IPS-18a (cell line): Measurements from ENCODE around the gene VSIG4.

ENCODE experiments used
- H3K27ac ChIP-seq: one replicate; pipeline ENCODE4 v1.5.1; 2013; ENCODE audit warnings: low read length
- H3K27me3 ChIP-seq: one replicate; pipeline ENCODE4 v1.6.1; 2013; ENCODE audit warnings: mild to moderate bottlenecking, low read length; ENCODE audit not compliant: control insufficient read depth, insufficient read depth
- H3K36me3 ChIP-seq: one replicate; pipeline ENCODE4 v1.6.1; 2013; ENCODE audit warnings: low read depth, low read length; ENCODE audit not compliant: control insufficient read depth
- H3K4me1 ChIP-seq: one replicate; pipeline ENCODE4 v1.6.1; 2013; ENCODE audit warnings: low read depth, low read length; ENCODE audit not compliant: control insufficient read depth
- H3K4me3 ChIP-seq: one replicate; pipeline ENCODE4 v1.5.1; 2013; ENCODE audit warnings: low read length
- H3K9ac ChIP-seq: one replicate; pipeline ENCODE4 v1.6.1; 2013; ENCODE audit warnings: mild to moderate bottlenecking, low read length, moderate library complexity
- H3K9me3 ChIP-seq: one replicate; pipeline ENCODE4 v1.6.1; 2013; ENCODE audit warnings: low read depth, low read length; ENCODE audit not compliant: control insufficient read depth

The VSIG4 gene

DNA sequence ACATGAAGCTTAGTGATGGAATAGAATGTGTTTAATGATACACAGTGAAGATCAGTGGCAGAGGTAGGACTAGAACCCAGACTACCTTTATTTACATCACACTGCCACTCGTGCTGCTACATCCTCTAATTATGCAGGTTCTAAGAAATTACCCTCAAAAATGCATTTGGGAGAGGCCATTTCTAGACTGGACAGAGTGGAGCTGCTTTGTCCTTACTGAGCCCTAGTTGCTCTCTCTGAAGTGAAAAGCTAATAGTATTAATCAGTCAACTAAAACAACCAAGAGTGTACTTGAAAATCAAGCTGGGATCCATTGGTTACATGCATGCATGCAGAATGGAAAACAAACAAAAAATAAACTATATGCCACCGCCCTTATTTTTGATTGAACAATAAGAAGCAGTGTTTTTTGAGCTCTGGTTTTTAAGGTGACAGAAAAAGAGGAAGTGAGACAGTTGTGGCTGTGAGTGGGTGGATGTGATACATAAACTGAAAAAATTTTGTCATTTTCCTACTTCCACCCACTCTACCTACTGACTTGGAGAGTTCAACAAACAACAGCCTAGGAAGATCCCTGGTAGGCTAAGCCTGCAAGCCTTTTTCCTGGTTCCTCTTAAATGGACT, 6.8 kb upstream of the VSIG4 start:
- peaks cover 10% of the 10 kb centered on the region for H3K9me3 ChIP-seq
- H3K4me1 ChIP-seq = no peaks in the 10 kb centered on the region
- H3K27ac ChIP-seq = no peak overlapping the region
- H3K4me3 ChIP-seq = no peak overlapping the region
- H3K27me3 ChIP-seq = no peaks in the 10 kb centered on the region
- H3K36me3 ChIP-seq = no peaks in the 10 kb centered on the region
- no peak overlapping the region for H3K9ac ChIP-seq

DNA sequence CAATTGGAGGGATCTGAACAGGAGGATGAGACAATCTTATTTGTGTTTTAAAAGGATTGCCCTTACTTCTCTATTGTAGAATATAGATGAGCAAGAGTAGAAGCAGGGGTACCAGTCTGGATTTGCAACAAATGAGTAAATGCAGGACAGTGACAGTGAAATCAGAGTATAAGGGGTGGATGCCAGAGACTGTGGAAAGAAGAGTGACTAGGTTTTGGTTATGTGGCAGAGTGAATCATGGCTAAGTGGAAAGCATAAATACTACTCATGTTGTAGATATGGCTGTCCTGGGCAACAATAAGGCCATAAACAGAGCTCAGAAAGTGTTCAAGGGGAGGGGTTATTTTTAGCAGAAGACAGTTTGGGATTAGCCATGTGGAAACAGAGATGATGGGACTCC, 6.0 kb upstream of the VSIG4 start:
- no peak overlapping the region for H3K4me3 ChIP-seq
- peaks cover 10% of the 10 kb centered on the region for H3K9me3 ChIP-seq
- H3K27ac ChIP-seq = no peak overlapping the region
- H3K27me3 ChIP-seq = no peaks in the 10 kb centered on the region
- no peaks in the 10 kb centered on the region for H3K4me1 ChIP-seq
- no peak overlapping the region for H3K9ac ChIP-seq
- no peaks in the 10 kb centered on the region for H3K36me3 ChIP-seq

DNA sequence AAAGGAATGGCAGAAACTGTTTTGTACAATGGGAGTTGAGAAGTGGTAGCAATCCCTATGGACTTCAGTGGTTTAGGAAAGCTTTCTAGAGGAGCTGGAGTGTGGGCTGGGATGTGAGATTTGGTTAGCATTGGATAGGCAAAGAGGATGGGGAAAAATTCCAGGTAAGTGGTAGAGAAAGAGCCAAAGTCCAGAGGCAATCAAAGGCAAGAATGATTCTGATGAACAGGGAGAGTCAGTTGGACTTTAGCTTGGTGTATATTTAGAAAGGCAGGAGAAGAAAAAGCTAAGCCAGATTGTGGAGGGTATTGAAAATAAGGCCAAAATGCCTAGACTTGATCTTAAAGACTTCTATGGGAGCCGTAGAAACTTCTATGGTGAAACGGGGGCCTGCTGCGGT, 3.7 kb upstream of the VSIG4 start:
- Histone ChIP-seq H3K4me3 (no peak overlapping the region), H3K4me1 (no peaks in the 10 kb centered on the region), H3K27me3 (no peaks in the 10 kb centered on the region), H3K9me3 (peaks cover 10% of the 10 kb centered on the region), H3K36me3 (no peaks in the 10 kb centered on the region), H3K27ac (no peak overlapping the region), H3K9ac (no peak overlapping the region)

DNA sequence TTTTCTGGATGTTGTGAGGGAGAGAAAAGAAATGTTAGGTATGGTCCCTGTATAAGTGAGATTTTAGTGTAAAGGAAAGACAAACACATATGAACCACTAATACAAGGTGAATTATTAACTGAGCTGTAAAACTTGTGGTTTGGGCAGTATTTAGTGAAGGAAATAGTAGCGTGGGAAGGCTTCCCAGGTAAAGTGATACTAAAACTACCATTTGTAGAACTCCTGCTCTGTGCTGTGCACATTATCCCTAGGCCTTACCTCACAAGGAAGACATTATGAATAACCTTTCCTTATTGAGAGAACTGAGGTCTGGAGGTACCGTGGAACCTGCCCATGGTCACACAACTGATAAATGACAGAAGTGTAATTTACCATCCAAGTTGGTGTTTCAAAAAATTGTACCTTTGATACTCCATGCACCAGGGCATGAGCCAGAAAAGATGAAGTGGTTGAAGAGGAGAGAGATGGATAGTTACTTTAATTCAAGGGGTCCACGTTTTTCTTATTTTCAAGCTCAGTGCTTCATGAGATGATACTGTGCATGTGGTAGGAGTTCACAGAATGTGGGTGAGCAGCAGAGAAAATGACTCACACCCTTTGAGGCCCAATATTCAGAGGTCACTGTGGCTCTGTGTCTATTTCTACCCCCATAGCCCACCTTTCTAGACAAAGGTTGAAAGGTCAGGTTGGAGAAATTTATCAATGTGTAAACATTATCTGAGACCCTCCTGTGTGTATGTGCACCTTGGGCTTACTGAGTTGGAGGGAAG, 2.6 kb upstream of the VSIG4 start:
- Histone ChIP-seq H3K4me3 (no peak overlapping the region), H3K4me1 (no peaks in the 10 kb centered on the region), H3K9me3 (peaks cover 10% of the 10 kb centered on the region), H3K36me3 (no peaks in the 10 kb centered on the region), H3K27me3 (no peaks in the 10 kb centered on the region), H3K9ac (no peak overlapping the region), H3K27ac (no peak overlapping the region)

DNA sequence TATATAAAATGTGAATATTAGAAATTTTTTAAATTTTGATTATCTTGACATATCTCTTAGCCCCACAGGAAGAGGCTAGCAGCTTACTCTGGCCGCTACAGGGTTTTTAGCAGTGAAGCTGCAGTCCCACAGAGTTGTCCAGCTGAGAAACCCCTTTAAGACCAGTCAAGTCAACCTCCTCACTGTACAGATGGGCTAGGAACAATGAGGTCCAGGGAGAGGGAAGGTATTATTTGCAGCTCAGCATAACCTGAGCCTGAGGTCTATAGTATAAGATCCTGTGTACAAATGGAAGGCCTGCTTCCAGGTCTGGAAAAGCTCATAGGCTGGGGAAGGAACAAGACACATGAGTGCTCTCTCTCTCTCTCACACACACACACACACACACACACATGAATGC, 1.8 kb downstream of the VSIG4 start:
- peaks cover 9% of the 10 kb centered on the region for H3K9me3 ChIP-seq
- no peak overlapping the region for H3K27ac ChIP-seq

DNA sequence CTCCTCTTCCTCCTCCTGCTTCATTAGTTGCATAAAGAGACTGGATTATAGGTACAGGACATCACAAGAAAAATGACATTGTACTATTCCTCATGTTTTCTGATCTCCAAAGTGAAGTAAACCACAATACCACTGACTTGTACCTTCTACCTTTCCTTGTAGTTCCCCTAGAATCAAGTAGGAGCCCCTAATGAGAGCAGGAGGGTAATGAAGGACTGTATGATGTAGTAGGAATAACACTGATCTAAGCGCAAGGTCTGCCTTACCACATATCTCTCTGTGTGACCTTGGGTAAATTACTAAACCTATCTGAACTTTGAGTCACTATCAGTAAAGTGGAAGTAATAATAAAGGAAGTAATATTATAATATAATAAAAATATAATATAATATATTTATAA, 3.6 kb downstream of the VSIG4 start:
- peaks cover 4% of the 10 kb centered on the region for H3K9me3 ChIP-seq
- no peak overlapping the region for H3K9ac ChIP-seq
- H3K36me3 ChIP-seq = no peaks in the 10 kb centered on the region
- no peak overlapping the region for H3K27ac ChIP-seq
- H3K27me3 ChIP-seq = no peaks in the 10 kb centered on the region
- no peaks in the 10 kb centered on the region for H3K4me1 ChIP-seq
- H3K4me3 ChIP-seq = no peak overlapping the region

More for the DNA sequence above, 1.8 kb downstream of the VSIG4 start:
- Histone ChIP-seq H3K9ac (no peak overlapping the region), H3K4me3 (no peak overlapping the region), H3K27me3 (no peaks in the 10 kb centered on the region), H3K4me1 (no peaks in the 10 kb centered on the region), H3K36me3 (no peaks in the 10 kb centered on the region)

DNA sequence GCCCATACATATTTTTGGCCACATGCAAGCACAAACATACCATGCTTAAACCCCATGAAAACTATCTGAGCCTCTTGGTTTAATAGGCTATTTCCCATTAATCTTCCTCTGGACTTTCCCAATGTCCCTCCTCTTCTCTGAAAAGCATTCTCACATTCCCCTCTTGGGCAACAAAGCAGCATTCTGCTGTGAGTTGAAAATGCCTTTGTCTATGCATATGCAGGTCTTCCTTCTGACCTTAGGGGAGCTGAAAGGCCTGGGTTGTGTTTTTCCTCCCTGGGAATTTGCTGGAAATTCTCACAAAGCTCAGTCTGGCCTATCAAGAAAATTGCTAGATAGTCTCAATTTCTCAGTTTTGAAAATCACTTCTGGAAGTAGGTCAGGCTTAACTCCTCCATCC, 4.2 kb downstream of the VSIG4 start:
- H3K9ac ChIP-seq = no peak overlapping the region
- no peaks in the 10 kb centered on the region for H3K4me1 ChIP-seq
- H3K27me3 ChIP-seq = no peaks in the 10 kb centered on the region
- H3K4me3 ChIP-seq = no peak overlapping the region
- no peak overlapping the region for H3K27ac ChIP-seq
- no peaks in the 10 kb centered on the region for H3K36me3 ChIP-seq
- peaks cover 4% of the 10 kb centered on the region for H3K9me3 ChIP-seq

DNA sequence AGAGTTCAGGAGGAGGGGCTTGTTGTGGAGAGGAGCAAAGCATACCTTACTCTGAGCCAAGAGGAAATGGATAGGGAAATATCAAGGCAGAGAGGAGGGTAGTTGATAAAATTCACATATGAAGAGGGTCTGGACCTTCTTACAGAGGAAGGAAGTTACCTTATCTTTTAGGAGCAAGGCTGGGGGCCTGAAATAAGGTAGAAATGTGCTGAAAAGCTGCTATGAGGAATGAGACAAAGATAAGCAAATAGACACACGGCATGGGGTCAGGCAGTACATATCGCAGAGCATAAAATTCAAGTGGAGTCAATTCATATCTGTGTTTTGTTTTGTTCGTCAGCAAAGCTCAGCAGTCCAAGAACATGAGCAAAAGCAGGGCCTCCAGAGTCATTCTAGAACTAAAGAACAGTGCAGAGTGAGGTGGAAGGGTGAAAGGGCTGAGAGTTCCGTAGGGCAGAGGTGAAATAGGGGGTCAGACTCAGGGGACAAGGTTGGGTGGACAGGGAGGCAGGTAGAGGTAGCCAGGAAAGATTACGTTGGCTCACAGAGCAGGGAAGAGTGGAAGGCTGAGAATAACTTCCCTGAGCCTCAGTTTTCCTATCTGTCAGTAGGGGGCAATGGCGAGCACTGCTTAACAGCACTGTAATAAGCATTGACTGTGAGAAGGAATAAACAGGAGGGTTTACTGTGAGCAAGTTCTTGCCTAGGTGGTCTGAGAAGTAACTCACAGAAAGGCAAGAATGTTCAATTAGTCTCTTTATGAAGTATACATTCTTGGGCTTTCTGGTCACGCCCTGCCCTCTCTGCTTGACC, 9.2 kb downstream of the VSIG4 start:
- no peaks in the 10 kb centered on the region for H3K36me3 ChIP-seq
- no peak overlapping the region for H3K4me3 ChIP-seq
- H3K4me1 ChIP-seq = no peaks in the 10 kb centered on the region

DNA sequence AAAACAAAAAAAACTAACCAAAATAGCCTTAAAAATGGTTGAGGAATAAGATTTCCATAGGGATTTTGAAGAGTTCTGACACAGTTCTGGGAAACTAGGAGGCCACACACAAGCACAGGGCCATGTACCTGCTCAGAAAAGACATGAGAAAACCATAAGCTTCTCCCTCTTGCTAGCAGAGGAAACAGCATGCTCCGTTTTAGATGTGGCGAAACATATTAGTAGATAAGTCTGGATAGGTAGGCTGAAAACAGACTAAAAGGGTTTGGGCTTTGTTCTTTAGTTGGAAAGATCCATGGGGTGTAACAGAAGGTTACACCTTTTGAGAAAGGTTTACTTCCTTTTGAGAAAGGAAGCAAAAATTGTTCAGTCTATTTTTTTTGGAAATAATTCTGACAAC, 10.9 kb downstream of the VSIG4 start:
- H3K9me3 ChIP-seq = peaks cover 11% of the 10 kb centered on the region

More for the DNA sequence above, 9.2 kb downstream of the VSIG4 start:
- no peak overlapping the region for H3K27ac ChIP-seq
- H3K27me3 ChIP-seq = no peaks in the 10 kb centered on the region
- no peak overlapping the region for H3K9ac ChIP-seq
- peaks cover 7% of the 10 kb centered on the region for H3K9me3 ChIP-seq

DNA sequence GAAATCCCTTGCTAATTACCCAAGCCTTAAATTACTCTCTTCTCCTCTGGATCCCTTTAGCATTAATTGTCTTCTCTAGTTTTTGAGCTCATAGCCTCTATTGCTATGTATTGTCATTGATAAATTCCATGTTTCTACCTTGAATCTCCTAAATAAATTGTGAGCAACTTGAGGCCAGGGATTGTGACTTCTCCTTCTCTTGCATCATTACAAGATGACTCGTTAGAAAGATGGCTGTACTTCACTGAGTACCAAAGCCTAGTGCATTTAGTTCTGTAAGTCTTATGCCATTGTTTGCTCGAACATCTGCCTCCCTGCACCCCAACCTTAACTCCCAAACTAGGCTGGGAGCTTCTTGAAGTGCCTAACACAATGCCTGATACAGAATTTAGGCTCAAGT, 15.3 kb downstream of the VSIG4 start:
- Histone ChIP-seq H3K9me3 (peaks cover 27% of the 10 kb centered on the region), H3K27me3 (no peaks in the 10 kb centered on the region), H3K36me3 (no peaks in the 10 kb centered on the region)

More for the DNA sequence above, 10.9 kb downstream of the VSIG4 start:
- Histone ChIP-seq H3K27ac (no peak overlapping the region), H3K36me3 (no peaks in the 10 kb centered on the region), H3K27me3 (no peaks in the 10 kb centered on the region), H3K9ac (no peak overlapping the region), H3K4me3 (no peak overlapping the region), H3K4me1 (no peaks in the 10 kb centered on the region)

DNA sequence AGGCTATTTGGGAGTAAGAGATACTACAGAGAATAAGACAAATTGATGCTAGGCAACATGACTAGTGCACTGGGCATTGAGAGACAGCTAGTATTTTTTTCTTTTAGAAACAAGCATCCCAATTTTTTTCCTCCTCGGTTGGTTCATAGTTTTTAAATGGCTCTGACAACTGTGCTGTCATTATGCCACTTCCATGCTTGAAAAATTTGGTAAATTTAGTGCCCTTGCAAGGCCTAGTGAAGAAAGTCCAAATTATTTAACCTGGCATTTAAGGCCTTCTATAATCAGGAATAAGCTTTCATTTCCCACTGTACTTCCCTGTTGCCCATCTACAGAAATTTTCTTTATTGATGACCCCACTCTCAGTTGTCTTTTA, 15.8 kb downstream of the VSIG4 start:
- Histone ChIP-seq H3K27ac (no peak overlapping the region), H3K9me3 (peaks cover 25% of the 10 kb centered on the region), H3K4me1 (no peaks in the 10 kb centered on the region), H3K27me3 (no peaks in the 10 kb centered on the region), H3K9ac (no peak overlapping the region), H3K4me3 (no peak overlapping the region), H3K36me3 (no peaks in the 10 kb centered on the region)

More for the DNA sequence above, 15.3 kb downstream of the VSIG4 start:
- Histone ChIP-seq H3K9ac (no peak overlapping the region), H3K4me3 (no peak overlapping the region), H3K4me1 (no peaks in the 10 kb centered on the region), H3K27ac (no peak overlapping the region)
